ENCODE data around the gene FFAR1. TPM values are rescaled to one million over a fixed set of nuclear protein-coding genes. Genes with fewer than 3 reads are reported as not detected.

FFAR1 gene
- total RNA-seq, 1 experiment from 2014 or later = 0.44 TPM

- H3K4me1 ChIP-seq (replicated peaks; ENCODE audit: insufficient read depth) = peaks cover 80% of the 10 kb centered on the region
- H3K79me2 ChIP-seq (ENCODE audit: low read depth) = peaks cover 46% of the 10 kb centered on the region
- no TSS peak for BruUV-seq (replicated peaks)
- peak; percentile 49 to 85 for DNase-seq
- H2AFZ ChIP-seq = no peak overlapping the region
- H3F3A ChIP-seq (ENCODE audit: insufficient read depth, low read depth) = peaks cover 67% of the 10 kb centered on the region
- no peaks in the 10 kb centered on the region for H4K20me1 ChIP-seq (ENCODE audit: insufficient read depth)
- no peak for TF ChIP-seq CTCF (conservative IDR thresholded peaks at IDR 0.05)
- TF ChIP-seq EZH2 (IDR thresholded peaks at IDR 0.05; ENCODE audit: low read depth) = no peak
- H3K4me2 ChIP-seq = peak overlapping the region; percentile 99
- ChIA-PET CTCF (interaction anchor here (0.6 kb wide), 2 partner anchors 41 to 56 kb away, joined by 3 read pairs; no protein-coding TSS in a partner anchor), POLR2A (ENCODE audit: unreplicated experiment) (no interaction called here)
- peak overlapping the region; percentile 86 for H3K4me3 ChIP-seq
- no peaks in the 10 kb centered on the region for H3K9me2 ChIP-seq (ENCODE audit: insufficient read depth)
- no peaks in the 10 kb centered on the region for H3K9me3 ChIP-seq (ENCODE audit: insufficient read depth, low read depth)
- peak overlapping the region; percentile 97 for H3K27ac ChIP-seq
- intact Hi-C loops (cut with micrococcal nuclease; ENCODE audit: unreplicated experiment) = loop anchor here (10.0 kb wide), 1 partner anchor 624 kb away; the partner anchor contains the start of gene LRFN3
- H3K27me3 ChIP-seq (ENCODE audit: insufficient read depth, low read depth) = no peaks in the 10 kb centered on the region
- H3K36me3 ChIP-seq (ENCODE audit: low read depth) = peaks cover 28% of the 10 kb centered on the region
Measured at GRCh38 chr19:35310811-35311465, 36.8 kb upstream of the FFAR1 start.

GRCh38 chr19:35311901-35312665 lies 35.6 kb upstream of the FFAR1 start:
- Histone ChIP-seq H3K36me3 (ENCODE audit: low read depth) (peaks cover 28% of the 10 kb centered on the region), H3K9me2 (ENCODE audit: insufficient read depth) (no peaks in the 10 kb centered on the region), H3K4me1 (replicated peaks; ENCODE audit: insufficient read depth) (peaks cover 88% of the 10 kb centered on the region), H2AFZ (no peak overlapping the region), H3K79me2 (ENCODE audit: low read depth) (peaks cover 46% of the 10 kb centered on the region), H3K27ac (peak overlapping the region; percentile 97), H3K4me2 (peak overlapping the region; percentile 99), H3F3A (ENCODE audit: insufficient read depth, low read depth) (peaks cover 77% of the 10 kb centered on the region), H4K20me1 (ENCODE audit: insufficient read depth) (no peaks in the 10 kb centered on the region), H3K4me3 (peak overlapping the region; percentile 86), H3K9me3 (ENCODE audit: insufficient read depth, low read depth) (no peaks in the 10 kb centered on the region), H3K27me3 (ENCODE audit: insufficient read depth, low read depth) (no peaks in the 10 kb centered on the region)
- CTCF ChIA-PET = interaction anchor here (0.6 kb wide), 1 partner anchor 429 kb away, joined by 7 read pairs; no protein-coding TSS in a partner anchor
- intact Hi-C loops (cut with micrococcal nuclease; ENCODE audit: unreplicated experiment) = loop anchor here (10.0 kb wide), 1 partner anchor 623 kb away; the partner anchor contains the start of gene LRFN3
- BruUV-seq (replicated peaks) = TSS peak; percentile 27
- DNase-seq = peak; percentile 60 to 62
- POLR2A ChIA-PET (ENCODE audit: unreplicated experiment) = interaction anchor here (0.6 kb wide), 2 partner anchors 336 to 436 kb away, joined by 4 to 7 read pairs; partner anchors contain the start of genes COX6B1 and LIN37
- TF ChIP-seq EZH2 (IDR thresholded peaks at IDR 0.05; ENCODE audit: low read depth) (no peak), CTCF (conservative IDR thresholded peaks at IDR 0.05) (no peak)

GRCh38 chr19:35313587-35313986 lies 34.1 kb upstream of the FFAR1 start:
- H3K4me3 ChIP-seq = no peak overlapping the region; the same call in 1 of the 2 replicates
- H3K27ac ChIP-seq = peak overlapping the region; percentile 28
- H3K79me2 ChIP-seq (ENCODE audit: low read depth) = peaks cover 46% of the 10 kb centered on the region
- DNase-seq = peak; percentile 82 to 87
- no peaks in the 10 kb centered on the region for H3K9me3 ChIP-seq (ENCODE audit: insufficient read depth, low read depth)
- H3K27me3 ChIP-seq (ENCODE audit: insufficient read depth, low read depth) = no peaks in the 10 kb centered on the region
- TF ChIP-seq EZH2 (IDR thresholded peaks at IDR 0.05; ENCODE audit: low read depth) = no peak
- no peak for TF ChIP-seq CTCF (conservative IDR thresholded peaks at IDR 0.05)
- ChIA-PET CTCF (interaction anchor here (0.5 kb wide), 1 partner anchor 37 kb away, joined by 12 read pairs; no protein-coding TSS in a partner anchor), POLR2A (ENCODE audit: unreplicated experiment) (interaction anchor here (0.6 kb wide), 3 partner anchors 40 to 584 kb away, joined by 3 read pairs; partner anchors contain the start of gene PSENEN)
- intact Hi-C loops (cut with micrococcal nuclease; ENCODE audit: unreplicated experiment) = loop anchor here (10.0 kb wide), 1 partner anchor 621 kb away; the partner anchor contains the start of gene LRFN3
- BruUV-seq (replicated peaks) = no TSS peak
- peaks cover 77% of the 10 kb centered on the region for H3F3A ChIP-seq (ENCODE audit: insufficient read depth, low read depth)
- H3K4me2 ChIP-seq = peak overlapping the region; percentile 99
- H3K4me1 ChIP-seq (replicated peaks; ENCODE audit: insufficient read depth) = peaks cover 88% of the 10 kb centered on the region
- no peaks in the 10 kb centered on the region for H4K20me1 ChIP-seq (ENCODE audit: insufficient read depth)
- peaks cover 28% of the 10 kb centered on the region for H3K36me3 ChIP-seq (ENCODE audit: low read depth)
- no peaks in the 10 kb centered on the region for H3K9me2 ChIP-seq (ENCODE audit: insufficient read depth)
- no peak overlapping the region for H2AFZ ChIP-seq

Measured in PC-9 (cell line).